Stimulated activated naive CD8-positive, alpha-beta T cell treated with anti-CD3 and anti-CD28 coated beads, Interleukin-15, Interleukin-2, amounts not matched to agents 100 ng/mL and 50 ng/mL, for 24 hours (primary cell): ENCODE data around the gene NXPH1.

ENCODE experiments used
- H3K27ac Mint-ChIP-seq: one replicate; pipeline ENCODE4 v1.8.0; 2021; ENCODE audit warnings: mild to moderate bottlenecking, mixed read lengths
- H3K27me3 Mint-ChIP-seq: one replicate; pipeline ENCODE4 v1.8.0; 2021; ENCODE audit warnings: mixed read lengths
- H3K36me3 Mint-ChIP-seq: one replicate; pipeline ENCODE4 v1.8.0; 2021; ENCODE audit warnings: low read depth, mixed read lengths
- H3K4me1 Mint-ChIP-seq: one replicate; pipeline ENCODE4 v1.8.0; 2021; ENCODE audit warnings: low read depth, mixed read lengths
- H3K4me3 Mint-ChIP-seq: one replicate; pipeline ENCODE4 v1.8.0; 2021; ENCODE audit warnings: mild to moderate bottlenecking, mixed read lengths
- H3K9me3 Mint-ChIP-seq: one replicate; pipeline ENCODE4 v1.8.0; 2021; ENCODE audit warnings: mixed read lengths

NXPH1 gene

DNA sequence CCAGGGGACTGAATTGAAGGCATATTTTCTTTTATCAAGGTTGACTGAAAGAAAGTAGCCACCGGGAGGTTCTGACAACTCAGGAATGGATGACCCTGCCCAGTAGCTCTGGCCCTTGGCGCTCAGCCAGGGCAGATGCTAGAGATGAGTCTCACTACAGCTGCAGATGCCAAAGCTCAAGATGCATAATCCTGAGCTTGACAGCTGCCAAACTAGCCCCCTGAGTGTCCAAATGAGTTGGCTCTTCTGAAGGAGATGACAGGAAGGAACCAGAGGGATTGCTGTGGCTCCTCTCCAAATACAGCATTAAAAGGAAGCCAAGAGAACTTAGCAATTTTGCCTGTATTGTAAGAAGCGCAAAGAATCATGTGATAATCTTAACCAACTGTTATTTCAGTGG is 78.4 kb downstream of the NXPH1 start:
- H3K27ac Mint-ChIP-seq: no peak overlapping the region
- H3K36me3 Mint-ChIP-seq: no peaks in the 10 kb centered on the region
- no peak overlapping the region for H3K4me3 Mint-ChIP-seq
- no peaks in the 10 kb centered on the region for H3K27me3 Mint-ChIP-seq
- no peaks in the 10 kb centered on the region for H3K9me3 Mint-ChIP-seq
- H3K4me1 Mint-ChIP-seq: no peaks in the 10 kb centered on the region

DNA sequence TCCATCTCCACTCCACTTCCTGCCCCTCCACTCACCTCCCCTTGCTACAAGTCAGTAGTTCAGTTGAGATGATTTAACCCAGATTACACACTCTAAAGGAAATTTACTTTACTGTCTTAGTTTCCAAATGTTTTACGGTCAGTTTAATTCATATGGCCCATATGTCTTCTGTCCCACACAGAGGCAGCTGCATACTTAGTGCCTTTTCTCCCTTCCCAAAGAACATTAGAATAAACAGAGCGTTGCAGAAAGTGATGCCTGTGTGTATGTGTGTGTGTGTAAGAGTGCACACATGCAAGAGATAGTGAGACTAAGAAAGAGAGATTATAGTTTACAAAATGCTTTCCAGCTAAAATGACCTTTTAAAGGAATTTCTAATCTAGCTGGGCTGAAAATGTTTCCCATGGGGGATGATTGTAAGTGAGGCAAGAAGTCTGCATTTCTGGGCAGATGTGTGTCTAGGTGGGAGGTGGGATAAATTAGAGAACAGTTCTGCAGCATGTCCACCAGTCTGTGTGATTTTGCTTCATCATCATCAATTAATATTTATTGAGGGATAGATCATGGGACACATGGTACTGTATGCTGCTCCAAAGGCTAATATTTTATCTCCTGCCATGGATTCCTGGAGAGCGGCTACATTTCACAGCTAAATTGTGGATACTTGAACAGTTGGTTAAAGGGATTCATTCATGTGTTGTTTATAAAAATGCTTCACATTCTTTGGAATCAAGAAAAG is 81.5 kb downstream of the NXPH1 start:
- Mint-ChIP-seq H3K36me3 (no peaks in the 10 kb centered on the region), H3K27me3 (no peaks in the 10 kb centered on the region), H3K4me1 (no peaks in the 10 kb centered on the region), H3K27ac (no peak overlapping the region), H3K9me3 (no peaks in the 10 kb centered on the region), H3K4me3 (no peak overlapping the region)

DNA sequence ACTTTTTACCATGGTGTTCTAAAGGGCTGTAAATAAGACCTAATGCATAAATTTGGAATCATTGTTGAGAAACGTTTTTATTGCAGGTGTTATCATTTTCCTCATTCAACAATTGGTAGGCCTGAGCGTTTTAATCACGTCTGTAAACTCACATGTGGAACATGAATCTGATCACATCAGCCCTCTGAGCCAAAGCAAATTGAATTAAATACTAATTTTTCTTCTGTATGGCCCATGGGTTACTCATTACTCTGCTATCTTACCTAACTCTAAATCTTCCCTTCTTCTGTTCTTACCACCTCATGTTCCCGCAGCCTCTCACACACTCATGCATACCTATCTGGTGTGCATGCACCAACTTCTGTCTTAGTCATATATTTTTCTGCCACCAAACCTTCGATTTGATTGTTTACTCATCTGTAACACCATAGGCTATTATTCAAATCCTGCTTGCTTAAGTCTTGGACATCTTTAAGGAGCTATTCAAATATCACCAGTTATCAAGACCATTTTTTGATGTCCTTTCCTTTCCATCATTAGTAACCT is 82.3 kb downstream of the NXPH1 start:
- no peak overlapping the region for H3K27ac Mint-ChIP-seq
- H3K36me3 Mint-ChIP-seq: no peaks in the 10 kb centered on the region
- H3K4me3 Mint-ChIP-seq: no peak overlapping the region
- no peaks in the 10 kb centered on the region for H3K9me3 Mint-ChIP-seq
- no peaks in the 10 kb centered on the region for H3K4me1 Mint-ChIP-seq
- H3K27me3 Mint-ChIP-seq: no peaks in the 10 kb centered on the region

DNA sequence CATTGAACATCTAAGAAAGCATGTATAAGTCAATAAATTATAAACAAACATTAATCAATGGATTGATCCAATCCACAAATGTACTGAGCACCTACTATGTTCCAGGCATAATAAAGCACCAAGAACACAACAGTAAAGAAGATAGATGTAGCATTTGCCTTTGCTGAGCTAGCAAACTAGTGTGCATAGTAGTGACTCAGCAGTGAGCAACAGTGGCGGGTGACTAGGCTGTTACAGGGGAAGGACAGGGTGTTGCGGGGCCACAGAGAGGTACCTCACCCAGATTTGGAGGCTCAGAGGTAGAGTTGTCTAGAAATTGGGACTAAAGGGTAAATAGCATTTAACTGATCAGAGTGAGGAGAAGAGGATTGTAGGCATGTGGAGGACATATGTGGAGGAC is 83.6 kb downstream of the NXPH1 start:
- H3K4me3 Mint-ChIP-seq: no peak overlapping the region
- H3K36me3 Mint-ChIP-seq: no peaks in the 10 kb centered on the region
- no peaks in the 10 kb centered on the region for H3K4me1 Mint-ChIP-seq
- no peaks in the 10 kb centered on the region for H3K9me3 Mint-ChIP-seq
- no peak overlapping the region for H3K27ac Mint-ChIP-seq
- H3K27me3 Mint-ChIP-seq: no peaks in the 10 kb centered on the region

DNA sequence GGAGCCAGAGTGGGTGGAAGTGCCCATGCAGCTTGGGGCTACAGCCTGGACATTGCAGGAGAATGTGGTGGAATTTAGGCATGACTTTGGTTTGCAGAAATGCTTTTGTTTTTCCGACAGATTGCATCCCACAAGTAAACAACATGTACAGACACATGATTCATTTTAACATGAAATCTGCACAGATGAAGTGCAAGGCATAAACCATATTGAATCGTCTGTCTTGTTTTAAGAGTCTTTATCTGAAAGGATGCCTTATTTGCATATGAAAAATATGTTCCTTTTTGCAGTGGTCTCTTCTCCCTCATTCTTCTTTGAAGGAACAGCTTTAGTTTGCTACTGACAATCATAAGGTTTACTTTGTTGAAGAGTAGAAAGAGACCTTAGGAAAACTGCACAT is 94.9 kb downstream of the NXPH1 start:
- H3K36me3 Mint-ChIP-seq: no peaks in the 10 kb centered on the region
- no peak overlapping the region for H3K27ac Mint-ChIP-seq
- H3K4me1 Mint-ChIP-seq: no peaks in the 10 kb centered on the region
- no peaks in the 10 kb centered on the region for H3K27me3 Mint-ChIP-seq
- H3K4me3 Mint-ChIP-seq: no peak overlapping the region
- H3K9me3 Mint-ChIP-seq: peaks cover 16% of the 10 kb centered on the region

DNA sequence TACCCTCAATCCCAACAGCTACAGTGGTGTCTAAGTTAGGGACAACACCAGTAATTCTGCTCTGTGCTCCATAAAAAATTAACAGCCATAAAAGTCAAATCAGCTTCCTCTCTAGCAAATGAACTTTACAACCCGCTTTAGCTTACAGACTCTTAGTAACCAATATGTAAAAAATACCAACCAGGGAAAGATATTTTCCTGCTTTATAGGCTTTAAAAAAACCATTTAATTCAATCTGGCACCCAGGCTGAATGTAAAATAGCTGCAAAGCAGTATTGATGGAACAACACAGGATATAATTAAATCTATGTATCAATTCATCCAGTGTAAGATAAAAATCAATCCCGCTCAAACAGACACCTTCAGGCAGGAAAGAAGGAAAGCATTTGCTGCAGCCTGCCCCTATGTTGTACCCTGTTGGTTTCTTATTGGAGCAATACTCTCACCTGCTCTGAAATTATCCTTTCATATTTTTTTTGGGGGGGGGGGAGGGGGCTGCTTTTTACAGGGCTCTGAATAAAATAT is 98.6 kb downstream of the NXPH1 start:
- H3K9me3 Mint-ChIP-seq: no peaks in the 10 kb centered on the region
- H3K36me3 Mint-ChIP-seq: no peaks in the 10 kb centered on the region
- H3K4me1 Mint-ChIP-seq: no peaks in the 10 kb centered on the region
- no peak overlapping the region for H3K27ac Mint-ChIP-seq
- no peak overlapping the region for H3K4me3 Mint-ChIP-seq
- H3K27me3 Mint-ChIP-seq: no peaks in the 10 kb centered on the region

DNA sequence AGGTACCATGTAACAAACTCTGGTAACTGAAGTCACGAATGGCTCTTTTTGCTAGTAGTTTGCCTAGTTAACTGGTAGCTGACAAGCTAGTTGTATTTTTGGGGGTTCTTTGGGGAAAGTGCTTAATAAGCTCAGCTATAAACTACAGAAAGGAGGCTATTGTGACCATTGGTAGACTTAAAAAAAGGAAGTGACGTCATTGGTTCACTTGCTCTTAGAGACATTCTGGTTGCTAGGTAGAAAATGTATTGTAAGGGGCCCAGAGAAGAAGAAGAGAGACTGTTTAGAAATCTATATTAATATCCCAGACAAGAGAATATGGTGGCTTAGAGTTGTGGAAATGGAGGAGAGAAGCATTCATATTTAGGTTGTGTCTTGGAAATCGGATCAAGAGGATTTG is 103.0 kb downstream of the NXPH1 start:
- no peaks in the 10 kb centered on the region for H3K36me3 Mint-ChIP-seq
- H3K4me3 Mint-ChIP-seq: no peak overlapping the region
- no peaks in the 10 kb centered on the region for H3K4me1 Mint-ChIP-seq
- H3K27ac Mint-ChIP-seq: no peak overlapping the region
- no peaks in the 10 kb centered on the region for H3K9me3 Mint-ChIP-seq
- H3K27me3 Mint-ChIP-seq: no peaks in the 10 kb centered on the region

DNA sequence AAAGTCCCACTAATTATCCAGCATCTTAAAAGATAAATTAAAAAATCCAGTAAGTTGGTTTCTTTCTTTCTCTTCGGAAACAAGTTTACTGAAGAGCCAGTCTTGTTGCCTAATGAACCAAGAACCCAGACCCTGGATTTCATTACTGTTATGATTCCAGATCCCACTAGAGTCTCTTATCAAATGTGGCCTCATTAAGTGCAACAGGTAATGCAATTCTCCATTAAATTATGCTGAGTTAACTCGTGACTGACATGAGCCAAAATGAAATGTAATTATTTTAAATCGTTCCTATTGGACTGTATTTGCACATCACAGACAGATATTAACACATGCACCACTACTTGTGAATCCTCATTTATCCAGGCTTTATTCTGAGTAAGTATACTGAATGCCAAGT is 115.6 kb downstream of the NXPH1 start:
- Mint-ChIP-seq H3K9me3 (peaks cover 4% of the 10 kb centered on the region), H3K27ac (no peak overlapping the region), H3K4me3 (no peak overlapping the region), H3K36me3 (no peaks in the 10 kb centered on the region), H3K27me3 (no peaks in the 10 kb centered on the region), H3K4me1 (no peaks in the 10 kb centered on the region)

DNA sequence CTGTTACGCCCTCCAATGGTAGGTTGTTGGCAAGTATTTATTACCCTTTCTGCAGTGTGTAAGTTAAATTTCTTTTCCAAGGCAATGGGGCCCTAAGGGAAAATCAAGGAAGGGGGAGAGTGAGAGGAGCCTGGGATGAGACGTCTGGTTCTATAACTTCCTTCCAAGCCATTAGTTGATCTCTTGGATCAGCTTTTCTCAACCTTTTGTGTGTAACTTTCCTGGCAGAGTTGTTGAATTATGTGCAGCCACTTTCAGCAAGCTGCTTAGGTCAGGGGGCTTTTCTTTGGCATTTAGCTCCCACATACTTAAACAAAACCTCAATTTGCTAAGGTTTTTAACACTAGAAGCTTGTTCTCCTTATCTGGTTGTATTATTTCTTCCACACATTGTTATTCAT is 127.1 kb downstream of the NXPH1 start:
- no peaks in the 10 kb centered on the region for H3K36me3 Mint-ChIP-seq
- H3K4me3 Mint-ChIP-seq: no peak overlapping the region
- H3K9me3 Mint-ChIP-seq: no peaks in the 10 kb centered on the region
- no peak overlapping the region for H3K27ac Mint-ChIP-seq
- no peaks in the 10 kb centered on the region for H3K27me3 Mint-ChIP-seq
- H3K4me1 Mint-ChIP-seq: no peaks in the 10 kb centered on the region

DNA sequence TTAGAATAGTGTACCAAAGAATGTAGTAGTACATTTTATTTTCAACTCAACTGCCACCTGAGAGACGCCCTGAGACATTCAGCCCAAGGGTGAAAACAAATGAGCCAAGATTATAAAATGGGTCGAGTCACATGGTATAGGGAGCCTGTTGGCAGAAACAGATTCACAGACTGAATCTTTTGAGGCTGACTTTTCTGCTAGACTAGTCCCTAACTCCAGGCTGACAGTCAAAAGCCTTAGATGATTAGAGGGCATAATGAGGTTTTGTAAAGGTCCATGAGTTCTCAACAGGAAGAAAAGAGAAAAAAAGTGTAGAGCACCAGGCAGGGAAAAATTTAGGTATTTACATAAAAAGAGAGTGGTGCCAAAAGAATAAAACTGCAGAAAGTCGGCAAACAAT is 128.0 kb downstream of the NXPH1 start:
- Mint-ChIP-seq H3K4me3 (no peak overlapping the region), H3K4me1 (no peaks in the 10 kb centered on the region), H3K27ac (no peak overlapping the region), H3K36me3 (no peaks in the 10 kb centered on the region), H3K9me3 (no peaks in the 10 kb centered on the region), H3K27me3 (no peaks in the 10 kb centered on the region)

DNA sequence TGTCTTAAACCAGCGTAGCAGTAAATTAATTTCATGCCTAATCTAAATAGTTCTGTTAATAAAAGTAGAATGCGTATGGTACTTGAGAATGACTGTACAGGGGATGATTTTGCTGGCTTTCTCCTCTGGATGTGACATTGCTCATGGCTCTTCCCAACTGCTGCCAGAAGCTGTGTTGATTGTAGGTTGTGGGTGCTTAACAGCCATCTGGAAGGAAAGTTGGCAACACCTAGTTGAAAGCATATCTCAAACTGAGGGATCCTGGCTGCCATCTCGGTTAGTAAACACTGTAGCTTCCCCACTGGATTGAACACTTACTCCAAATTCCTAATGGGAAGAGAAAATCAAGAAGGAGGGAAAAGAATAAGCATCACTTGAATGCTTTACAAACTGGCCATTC is 130.9 kb downstream of the NXPH1 start:
- H3K27me3 Mint-ChIP-seq: no peaks in the 10 kb centered on the region
- no peak overlapping the region for H3K4me3 Mint-ChIP-seq
- H3K4me1 Mint-ChIP-seq: no peaks in the 10 kb centered on the region
- H3K9me3 Mint-ChIP-seq: no peaks in the 10 kb centered on the region
- no peaks in the 10 kb centered on the region for H3K36me3 Mint-ChIP-seq
- no peak overlapping the region for H3K27ac Mint-ChIP-seq

DNA sequence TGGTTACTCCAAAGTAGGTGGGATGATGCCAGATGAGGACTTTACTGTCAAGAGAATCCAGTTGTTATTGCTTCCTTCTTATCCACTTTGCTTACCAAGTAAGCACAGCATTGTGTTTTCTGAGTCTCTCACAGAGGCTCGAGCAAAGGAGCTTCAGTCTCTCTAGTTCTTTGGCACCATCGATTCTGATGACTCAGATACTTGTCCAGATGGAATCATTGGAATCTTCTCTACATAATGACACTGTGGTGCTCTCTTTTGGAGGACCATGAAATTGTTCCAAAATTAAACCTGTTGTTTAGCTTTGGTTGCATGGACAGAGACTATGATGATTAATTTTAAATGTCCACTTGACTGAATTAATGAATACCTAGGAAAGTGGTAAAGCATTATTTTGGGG is 132.6 kb downstream of the NXPH1 start:
- H3K4me3 Mint-ChIP-seq: no peak overlapping the region
- no peaks in the 10 kb centered on the region for H3K27me3 Mint-ChIP-seq
- H3K36me3 Mint-ChIP-seq: no peaks in the 10 kb centered on the region
- no peaks in the 10 kb centered on the region for H3K9me3 Mint-ChIP-seq
- H3K4me1 Mint-ChIP-seq: no peaks in the 10 kb centered on the region
- H3K27ac Mint-ChIP-seq: no peak overlapping the region

DNA sequence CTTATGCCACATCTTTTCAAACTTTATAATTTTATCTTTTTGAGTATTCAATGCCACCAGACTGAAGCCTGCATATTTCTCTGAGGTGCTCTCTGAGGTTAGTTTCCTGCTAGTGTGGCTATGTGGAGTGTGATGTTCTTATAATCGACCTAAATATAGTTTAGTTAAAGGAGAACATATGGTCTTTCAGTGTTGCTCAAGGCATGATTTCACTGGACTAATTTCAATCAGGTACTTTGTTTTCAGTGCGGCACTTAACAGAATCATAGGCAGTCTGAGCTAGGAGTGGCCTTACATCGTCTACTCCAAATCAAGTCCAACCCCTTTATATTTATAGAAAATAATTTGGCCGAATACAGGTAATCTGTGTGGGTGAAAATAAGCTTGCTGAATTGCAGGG is 134.2 kb downstream of the NXPH1 start:
- Mint-ChIP-seq H3K4me1 (no peaks in the 10 kb centered on the region), H3K27me3 (no peaks in the 10 kb centered on the region), H3K36me3 (no peaks in the 10 kb centered on the region), H3K4me3 (no peak overlapping the region), H3K9me3 (no peaks in the 10 kb centered on the region), H3K27ac (no peak overlapping the region)

DNA sequence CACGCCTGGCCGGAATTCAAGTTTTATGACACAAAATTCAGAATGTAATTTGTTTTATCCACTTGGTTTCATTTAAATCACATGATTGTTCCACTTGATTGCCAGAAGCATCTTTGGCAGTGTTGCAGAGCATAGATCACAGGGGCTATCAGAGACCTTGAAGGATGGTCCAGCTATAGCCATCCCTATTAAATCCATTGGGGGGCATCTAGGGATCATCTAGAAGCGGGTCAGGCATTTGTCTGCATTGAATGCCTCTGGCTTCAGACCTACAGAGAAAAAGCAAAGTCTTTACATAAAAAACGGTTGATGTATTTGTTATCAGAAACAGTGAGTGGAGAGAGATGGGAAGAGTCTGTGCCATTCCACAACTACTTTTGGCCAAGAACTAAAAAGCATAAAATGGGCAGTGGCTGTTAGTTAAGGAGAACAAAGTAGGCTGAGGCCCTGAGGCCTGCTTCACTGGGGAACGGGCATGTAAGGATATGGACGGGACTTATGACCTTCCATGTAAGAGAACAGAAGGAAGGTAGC is 146.3 kb downstream of the NXPH1 start:
- no peaks in the 10 kb centered on the region for H3K27me3 Mint-ChIP-seq
- no peaks in the 10 kb centered on the region for H3K36me3 Mint-ChIP-seq
- no peak overlapping the region for H3K27ac Mint-ChIP-seq
- no peaks in the 10 kb centered on the region for H3K4me1 Mint-ChIP-seq
- H3K4me3 Mint-ChIP-seq: no peak overlapping the region
- no peaks in the 10 kb centered on the region for H3K9me3 Mint-ChIP-seq

DNA sequence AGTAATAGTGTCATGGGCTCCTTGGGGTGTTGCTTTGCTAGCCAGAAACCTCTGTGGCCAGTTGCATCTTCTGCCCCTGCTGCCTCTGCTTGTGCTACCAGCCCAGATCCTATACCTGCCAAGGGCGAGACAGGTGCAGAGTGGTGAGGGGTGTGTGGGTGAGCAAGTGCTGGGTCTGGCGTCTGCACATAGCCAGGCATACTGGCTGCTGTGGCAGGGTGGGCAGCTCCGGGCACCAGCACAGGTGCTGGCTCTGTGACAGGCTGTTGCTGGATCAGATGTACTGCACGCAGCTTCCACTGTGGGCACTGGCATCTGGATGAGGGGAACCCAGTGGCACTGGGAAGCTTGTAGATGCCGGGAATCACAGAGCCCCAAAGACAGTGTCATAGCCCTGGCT is 148.4 kb downstream of the NXPH1 start:
- Mint-ChIP-seq H3K27me3 (no peaks in the 10 kb centered on the region), H3K9me3 (no peaks in the 10 kb centered on the region), H3K4me3 (no peak overlapping the region), H3K4me1 (no peaks in the 10 kb centered on the region), H3K36me3 (no peaks in the 10 kb centered on the region), H3K27ac (no peak overlapping the region)

DNA sequence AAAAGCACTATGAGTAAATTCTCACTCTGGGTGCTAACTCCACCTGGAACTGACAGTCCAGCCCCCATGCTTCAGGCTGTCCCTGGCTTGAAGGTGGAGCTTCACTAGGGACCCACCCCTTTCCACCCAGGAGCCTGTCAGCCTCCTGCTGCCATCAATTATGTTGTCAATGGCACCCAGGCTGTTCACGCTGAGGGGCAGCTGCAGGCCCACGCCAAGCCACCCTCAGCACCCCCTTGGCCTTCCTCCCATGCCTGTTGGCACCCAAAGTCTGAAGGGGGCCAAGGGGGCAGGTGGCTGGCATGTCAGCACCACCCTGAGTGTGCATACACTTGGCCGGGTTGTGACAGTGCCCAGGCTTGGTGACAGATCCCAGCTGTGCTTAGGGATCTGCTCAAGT is 149.3 kb downstream of the NXPH1 start:
- no peaks in the 10 kb centered on the region for H3K9me3 Mint-ChIP-seq
- no peak overlapping the region for H3K27ac Mint-ChIP-seq
- H3K4me1 Mint-ChIP-seq: no peaks in the 10 kb centered on the region
- no peaks in the 10 kb centered on the region for H3K27me3 Mint-ChIP-seq
- no peak overlapping the region for H3K4me3 Mint-ChIP-seq
- H3K36me3 Mint-ChIP-seq: no peaks in the 10 kb centered on the region
